Heart left ventricle (tissue), 16 donors: ENCODE results near the gene DMBT1. TPM values are rescaled to one million over a fixed set of nuclear protein-coding genes. Genes with fewer than 3 reads are reported as not detected.

Source experiments
- ATAC-seq, 4 donors: fragments of 200-7000 bp; cut with Tn5 transposase; one replicate each; pipeline ENCODE4 v1.9.1; 2020 to 2022; ENCODE audit warnings: moderate library complexity in 4 of 4, mild to moderate bottlenecking in 3 of 4, moderate number of reproducible peaks in 1 of 4
- DNase-seq, 5 donors: peaks; one replicate each; pipeline ENCODE4 v3.0.0-alpha.2; 2020
- H3K27ac ChIP-seq, 12 donors: fragments of 200-600 bp; sonication (generic) in 4 of 12; one replicate each; pipeline versions ENCODE4 v1.5.0 to v1.8.0; 2016 to 2022; ENCODE audit warnings: mild to moderate bottlenecking in 2 of 12
- H3K27me3 ChIP-seq, 9 donors: fragments of 200-600 bp; sonication (generic) in 2 of 9; one replicate each; pipeline versions ENCODE4 v1.5.1 to v1.8.0; 2016 to 2022; ENCODE audit warnings: mild to moderate bottlenecking in 3 of 9
- H3K36me3 ChIP-seq, 9 donors: fragments of 200-600 bp; sonication (generic) in 2 of 9; one replicate each; pipeline versions ENCODE4 v1.5.0 to v1.8.0; 2018 to 2022; ENCODE audit warnings: mild to moderate bottlenecking in 2 of 9
- H3K4me1 ChIP-seq, 12 donors: fragments of 200-600 bp; sonication (generic) in 4 of 12; one replicate each; pipeline versions ENCODE4 v1.5.0 to v1.8.0; 2016 to 2022; ENCODE audit warnings: mild to moderate bottlenecking in 3 of 12
- H3K4me3 ChIP-seq, 12 donors: fragments of 200-600 bp; sonication (generic) in 4 of 12; one replicate each; pipeline versions ENCODE4 v1.5.0 to v1.8.0; 2017 to 2022; ENCODE audit warnings: mild to moderate bottlenecking in 9 of 12, moderate library complexity in 4 of 12
- H3K9me3 ChIP-seq, 12 donors: fragments of 200-600 bp; sonication (generic) in 4 of 12; one replicate each; pipeline versions ENCODE4 v1.5.0 to v1.8.0; 2016 to 2022; ENCODE audit warnings: mild to moderate bottlenecking in 1 of 12
- POLR2A ChIP-seq, 2 donors: fragments of 450-650 bp; IDR thresholded peaks; one replicate each; pipeline ENCODE4 v1.6.1; 2017; ENCODE audit warnings: antibody characterized with exemption in 2 of 2, mild to moderate bottlenecking in 2 of 2, moderate library complexity in 2 of 2
- WGBS, 4 donors: extraction: QIAGEN DNeasy Blood & Tissue Kit in 2 of 4; methylation state at CpG; one replicate each; pipeline versions ENCODE4 v1.1.5 to v1.1.7; 2013 to 2018; 5-methylcytosine and 5-hydroxymethylcytosine counted together
- intact Hi-C, 10 donors: fragments of 100-400 bp; cut with DNase I; formaldehyde crosslinking; loops; one replicate each; pipeline versions ENCODE4 v1.11.1 to v1.14.2; 2022
- polyA plus RNA-seq, 2 donors: library from polyadenylated mRNA; stranded (reverse); fragments of 200-250 nt; gene quantifications; one replicate each; pipeline ENCODE4 v1.2.3, GENCODE V29; 2013
- total RNA-seq, 9 donors: library from RNA; depleted of rRNA in 2 of 9; stranded (reverse); fragments of >200 nt in 2 of 9; fragmentation: NEBNext Ultra II Directional in 3 of 9; extraction: Animal tissue kit (Norgen Biotek cat#: 25700) in 3 of 9; gene quantifications; one replicate each; pipeline versions ENCODE4 v1.1.0 to v1.2.4, GENCODE V29; 2016 to 2023
- TF ChIP-seq, protein P1 (sequence below), 12 donors: fragments of 200-600 bp; sonication (generic) in 4 of 12; IDR thresholded peaks; one replicate each; pipeline versions ENCODE4 v1.5.0 to v1.8.0; 2018 to 2022; ENCODE audit warnings: antibody characterized with exemption in 12 of 12, mild to moderate bottlenecking in 5 of 12
- donor health status: ischemic (EF 13 %, LVEDD 7.1; RV severe dilation, severe dysfunction).
- donor health status: healthy with polysubstance abuse.
- donor health status: DM: no; HTN: yes; CAD: no.
- donor health status: DM: no; HTN: no; CAD: no.
- donor health status: ischemic (EF 25% LVEDD 6.9; RV normal size, moderate dysfunction).
- donor health status: ischemic (EF 25% LVEDD 5.7; RV mildly dilated, moderate dysfunction).
- donor health status: healthy.
- donor health status: DM: yes; HTN: yes; CAD: no.
- donor health status: ischemic (EF 35%, LVEDD 5.7; RV mildly dilated, moderate dysfunction).
- donor health status: nonischemic (EF 11% LVEDD 7.7; RV severe dilation, severe dysfunction).
- donor health status: DM: yes; HTN: yes; CAD: no.
- donor health status: PGD.
- donor health status: ischemic (EF 29% LVEDD 5.4; RV normal size, mild dysfunction).
- donor health status: nonischemic (EF 23%, LVEDD 6.1; RV moderate dilation, normal function).

The DMBT1 gene
- total and polyA plus RNA-seq, 11 donors, result 0.04 to 0.49 (median 0.10) TPM; not detected in 5

GRCh38 chr10:122550983-122551382 lies 9.6 kb upstream of the DMBT1 start:
- no peaks in the 10 kb centered on the region for H3K9me3 ChIP-seq
- H3K27ac ChIP-seq, result no peak overlapping the region
- H3K36me3 ChIP-seq, result no peaks in the 10 kb centered on the region
- H3K4me3 ChIP-seq, result no peak overlapping the region
- H3K27me3 ChIP-seq, result no peaks in the 10 kb centered on the region
- WGBS, 4 donors, result 50 to 53% (median 52%) methylated on average over 3 of the region's 3 CpGs
- intact Hi-C loops, result no loop called here
- ATAC-seq, result peak in 3 of 4 donors; percentile 16 to 47 (median 24)
- peaks cover 0 to 4% (median 0%) of the 10 kb centered on the region in 12 donors for H3K4me1 ChIP-seq
- DNase-seq, result peak in 1 of 5 donors; percentile 8
- TF ChIP-seq POLR2A (IDR thresholded peaks at IDR 0.05), result no peak
- TF ChIP-seq, protein P1, sequence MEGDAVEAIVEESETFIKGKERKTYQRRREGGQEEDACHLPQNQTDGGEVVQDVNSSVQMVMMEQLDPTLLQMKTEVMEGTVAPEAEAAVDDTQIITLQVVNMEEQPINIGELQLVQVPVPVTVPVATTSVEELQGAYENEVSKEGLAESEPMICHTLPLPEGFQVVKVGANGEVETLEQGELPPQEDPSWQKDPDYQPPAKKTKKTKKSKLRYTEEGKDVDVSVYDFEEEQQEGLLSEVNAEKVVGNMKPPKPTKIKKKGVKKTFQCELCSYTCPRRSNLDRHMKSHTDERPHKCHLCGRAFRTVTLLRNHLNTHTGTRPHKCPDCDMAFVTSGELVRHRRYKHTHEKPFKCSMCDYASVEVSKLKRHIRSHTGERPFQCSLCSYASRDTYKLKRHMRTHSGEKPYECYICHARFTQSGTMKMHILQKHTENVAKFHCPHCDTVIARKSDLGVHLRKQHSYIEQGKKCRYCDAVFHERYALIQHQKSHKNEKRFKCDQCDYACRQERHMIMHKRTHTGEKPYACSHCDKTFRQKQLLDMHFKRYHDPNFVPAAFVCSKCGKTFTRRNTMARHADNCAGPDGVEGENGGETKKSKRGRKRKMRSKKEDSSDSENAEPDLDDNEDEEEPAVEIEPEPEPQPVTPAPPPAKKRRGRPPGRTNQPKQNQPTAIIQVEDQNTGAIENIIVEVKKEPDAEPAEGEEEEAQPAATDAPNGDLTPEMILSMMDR (IDR thresholded peaks at IDR 0.05), result no peak

DNA sequence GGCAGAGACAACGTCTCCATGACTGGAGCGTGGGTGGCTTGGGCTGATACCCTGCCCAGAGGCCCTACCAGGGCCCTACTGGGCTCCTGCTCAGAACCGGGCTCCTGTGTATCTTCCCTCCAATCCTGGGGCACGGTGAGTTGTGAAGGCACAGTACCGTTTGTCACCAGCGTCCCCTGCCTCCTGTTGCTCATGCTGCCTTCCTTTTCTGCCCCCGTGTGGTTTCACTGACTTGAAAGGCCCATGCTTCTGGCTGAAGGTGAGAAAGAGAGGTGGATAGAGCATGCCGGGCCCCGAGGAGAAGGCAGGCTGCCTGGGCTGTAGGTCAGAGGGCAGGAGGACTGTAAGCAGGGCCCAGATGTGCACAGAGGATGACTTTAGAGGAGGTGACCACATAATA lies 9.1 kb upstream of the DMBT1 start:
- no peaks in the 10 kb centered on the region for H3K9me3 ChIP-seq
- ATAC-seq, result peak; percentile 64 to 82 (median 77)
- TF ChIP-seq, protein P1 (IDR thresholded peaks at IDR 0.05), result peak in 9 of 12 donors; percentile 6 to 45 (median 26)
- no peak for TF ChIP-seq POLR2A (IDR thresholded peaks at IDR 0.05)
- H3K36me3 ChIP-seq, result no peaks in the 10 kb centered on the region
- peaks cover 0 to 4% (median 0%) of the 10 kb centered on the region in 12 donors for H3K4me1 ChIP-seq
- intact Hi-C loops, result no loop called here
- H3K4me3 ChIP-seq, result no peak overlapping the region
- H3K27ac ChIP-seq, result no peak overlapping the region
- WGBS, 4 donors, result 35 to 62% (median 47%) methylated on average over 8 to 9 of the region's 9 CpGs
- peak in 3 of 5 donors; percentile 20 to 45 (median 41) for DNase-seq
- no peaks in the 10 kb centered on the region for H3K27me3 ChIP-seq

- DNase-seq (no peak), ATAC-seq (no peak)
- no peaks in the 10 kb centered on the region for H3K36me3 ChIP-seq
- no peak overlapping the region for H3K4me3 ChIP-seq
- no peak for TF ChIP-seq POLR2A (IDR thresholded peaks at IDR 0.05)
- TF ChIP-seq, protein P1 (IDR thresholded peaks at IDR 0.05), result no peak
- intact Hi-C loops, result no loop called here
- H3K9me3 ChIP-seq, result no peaks in the 10 kb centered on the region
- 90 to 95% (median 90%) methylated on average over 6 of the region's 6 CpGs for WGBS, 4 donors
- H3K27me3 ChIP-seq, result no peaks in the 10 kb centered on the region
- peaks cover 0 to 4% (median 0%) of the 10 kb centered on the region in 12 donors for H3K4me1 ChIP-seq
- H3K27ac ChIP-seq, result no peak overlapping the region
Measured at GRCh38 chr10:122553341-122553740, 7.2 kb upstream of the DMBT1 start.

DNA sequence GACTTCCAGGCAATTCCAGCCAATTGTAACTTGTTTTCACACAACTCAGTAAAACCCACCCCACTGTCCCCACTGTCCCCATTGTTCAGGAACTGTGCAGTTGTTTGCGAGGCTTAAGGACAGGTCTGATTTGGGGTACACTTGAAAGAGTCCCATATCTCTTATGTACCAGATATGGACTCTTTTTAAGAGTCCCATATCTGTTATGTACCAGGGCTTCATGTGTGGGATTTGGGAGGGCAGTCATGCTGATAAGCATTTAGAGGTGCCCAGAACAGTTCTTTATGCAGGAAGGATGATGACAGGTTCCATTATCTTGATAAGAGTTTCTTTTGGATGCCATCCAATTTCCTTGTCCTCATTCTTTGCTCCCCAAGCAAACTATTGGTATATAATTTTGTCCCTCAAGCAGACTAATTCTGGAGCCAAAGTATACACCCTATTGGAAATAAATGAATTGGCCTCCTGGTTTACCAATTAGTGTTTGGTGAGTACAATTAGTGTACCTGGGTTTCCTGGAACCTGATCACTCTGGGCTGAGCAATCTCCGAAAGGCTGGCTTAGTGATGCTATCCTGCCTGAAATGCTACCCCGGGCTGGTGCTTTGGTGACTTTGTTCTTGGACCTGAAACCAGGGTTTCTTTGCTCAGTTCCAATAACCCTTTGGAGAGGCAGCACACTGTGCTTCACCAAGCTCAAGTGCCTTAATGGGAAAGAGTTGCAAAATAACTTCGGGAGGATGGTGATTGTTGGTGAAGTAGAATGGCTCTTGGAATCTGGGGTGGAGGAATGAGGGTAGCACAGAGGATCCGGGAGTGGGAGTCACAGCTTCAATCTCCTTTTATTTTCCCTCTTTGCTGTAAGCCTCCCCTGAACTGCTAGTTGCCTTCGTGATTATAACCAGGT lies 6.2 kb upstream of the DMBT1 start:
- H3K4me1 ChIP-seq, result peaks cover 0 to 4% (median 0%) of the 10 kb centered on the region in 12 donors
- ATAC-seq (no peak), DNase-seq (peak in 1 of 5 donors; percentile 6)
- no peak overlapping the region for H3K27ac ChIP-seq
- WGBS, 4 donors, result 91 to 95% (median 94%) methylated on average over 6 of the region's 6 CpGs
- intact Hi-C loops, result loop anchor here in 1 of 10 donors (5.0 kb wide), 1 partner anchor 117 kb away; no protein-coding TSS in a partner anchor
- no peaks in the 10 kb centered on the region for H3K9me3 ChIP-seq
- no peak overlapping the region for H3K4me3 ChIP-seq
- no peaks in the 10 kb centered on the region for H3K36me3 ChIP-seq
- H3K27me3 ChIP-seq, result no peaks in the 10 kb centered on the region
- no peak for TF ChIP-seq POLR2A (IDR thresholded peaks at IDR 0.05)
- TF ChIP-seq, protein P1 (IDR thresholded peaks at IDR 0.05), result no peak
